Liver (tissue), 9 donors: Measurements from ENCODE around the gene ADRA1B. TPM values are rescaled to one million over a fixed set of nuclear protein-coding genes. Genes with fewer than 3 reads are reported as not detected.

ENCODE experiments used
- DNase-seq: peaks from one replicate; pipeline ENCODE4 v3.0.0-alpha.2; 2017; ENCODE audit warnings: low spot score
- H3K27ac ChIP-seq, 2 donors: one replicate each; pipeline ENCODE4 v1.7.0; 2013; ENCODE audit warnings: inconsistent platforms in 2 of 2, low read length in 2 of 2, control low read depth in 1 of 2, low read depth in 1 of 2, mild to moderate bottlenecking in 1 of 2
- H3K27me3 ChIP-seq, 4 donors: one replicate each; pipeline versions ENCODE4 v1.6.1 to v1.7.0; 2013; ENCODE audit warnings: low read length in 3 of 4, inconsistent platforms in 1 of 4, mild to moderate bottlenecking in 1 of 4, moderate library complexity in 1 of 4; ENCODE audit not compliant: control insufficient read depth in 4 of 4, insufficient read depth in 4 of 4
- H3K36me3 ChIP-seq, 4 donors: one replicate each; pipeline versions ENCODE4 v1.6.1 to v1.7.0; 2013; ENCODE audit warnings: low read length in 3 of 4, mild to moderate bottlenecking in 3 of 4, low read depth in 1 of 4, moderate library complexity in 1 of 4; ENCODE audit not compliant: control insufficient read depth in 4 of 4, insufficient read depth in 3 of 4
- H3K4me1 ChIP-seq, 4 donors: one replicate each; pipeline versions ENCODE4 v1.6.1 to v1.7.0; 2013; ENCODE audit warnings: low read length in 3 of 4, mild to moderate bottlenecking in 3 of 4, moderate library complexity in 1 of 4; ENCODE audit not compliant: control insufficient read depth in 4 of 4, insufficient read depth in 4 of 4
- H3K4me3 ChIP-seq, 3 donors: one replicate each; pipeline versions ENCODE4 v1.6.1 to v1.7.0; 2013; ENCODE audit warnings: low read length in 3 of 3, control low read depth in 1 of 3, low read depth in 1 of 3, mild to moderate bottlenecking in 1 of 3
- H3K9ac ChIP-seq, 2 donors: one replicate each; pipeline ENCODE4 v1.7.0; 2013; ENCODE audit warnings: low read length in 2 of 2, mild to moderate bottlenecking in 2 of 2, moderate library complexity in 2 of 2, control low read depth in 1 of 2, low read depth in 1 of 2
- H3K9me3 ChIP-seq, 4 donors: one replicate each; pipeline versions ENCODE4 v1.6.1 to v1.7.0; 2013; ENCODE audit warnings: low read length in 3 of 4; ENCODE audit not compliant: control insufficient read depth in 4 of 4
- ATF3 ChIP-seq: IDR thresholded peaks from 2 replicates; pipeline ENCODE4 v1.6.1; 2016; ENCODE audit warnings: antibody characterized with exemption
- EGR1 ChIP-seq, 2 donors: IDR thresholded peaks; 2 replicates each; pipeline ENCODE4 v1.6.1; 2016 to 2018; ENCODE audit warnings: antibody characterized with exemption in 2 of 2, low read depth in 2 of 2
- FOXA1 ChIP-seq: IDR thresholded peaks from 2 replicates; pipeline ENCODE4 v1.6.1; 2016; ENCODE audit warnings: antibody characterized with exemption
- FOXA2 ChIP-seq: IDR thresholded peaks from 2 replicates; pipeline ENCODE4 v1.6.1; 2016; ENCODE audit warnings: antibody characterized with exemption
- HNF4A ChIP-seq, 2 donors: conservative IDR thresholded peaks; 2 replicates each; pipeline ENCODE4 v1.6.1; 2016; ENCODE audit warnings: antibody characterized with exemption in 2 of 2, mild to moderate bottlenecking in 2 of 2
- JUND ChIP-seq, 2 donors: IDR thresholded peaks; 2 replicates each; pipeline ENCODE4 v1.6.1; 2016; ENCODE audit warnings: antibody characterized with exemption in 2 of 2
- NR2F2 ChIP-seq: IDR thresholded peaks from 2 replicates; pipeline ENCODE4 v1.6.1; 2016; ENCODE audit warnings: antibody characterized with exemption
- RAD21 ChIP-seq, 2 donors: IDR thresholded peaks; 2 replicates each; pipeline ENCODE4 v1.6.1; 2016; ENCODE audit warnings: antibody characterized with exemption in 2 of 2, mild to moderate bottlenecking in 2 of 2
- REST ChIP-seq: IDR thresholded peaks from 2 replicates; pipeline ENCODE4 v1.6.1; 2016; ENCODE audit warnings: antibody characterized with exemption, mild to moderate bottlenecking
- SP1 ChIP-seq: IDR thresholded peaks from 2 replicates; pipeline ENCODE4 v1.6.1; 2018; ENCODE audit warnings: antibody characterized with exemption, mild to moderate bottlenecking
- TAF1 ChIP-seq: conservative IDR thresholded peaks from 2 replicates; pipeline ENCODE4 v1.6.1; 2016; ENCODE audit warnings: antibody characterized with exemption, mild to moderate bottlenecking
- ZBTB33 ChIP-seq: IDR thresholded peaks from 2 replicates; pipeline ENCODE4 v1.6.1; 2016; ENCODE audit warnings: antibody characterized with exemption
- WGBS: extraction: QIAGEN DNeasy Blood & Tissue Kit; methylation state at CpG from one replicate; pipeline ENCODE4 v1.1.7; 2013; 5-methylcytosine and 5-hydroxymethylcytosine counted together
- polyA plus RNA-seq, 2 donors: library from polyadenylated mRNA; stranded (reverse) in 1 of 2; unstranded in 1 of 2; fragments of 200-250 nt in 1 of 2; fragments of >200 nt in 1 of 2; fragmentation: Nextera tagmentation in 1 of 2; extraction: Ambion mirVana in 1 of 2; gene quantifications; one replicate each; pipeline versions ENCODE4 v1.2.1 to v1.2.3, GENCODE V29; 2013 to 2015
- total RNA-seq, 2 donors: library from RNA; depleted of rRNA; stranded (reverse); fragments of >200 nt; gene quantifications; one replicate each; pipeline ENCODE4 v1.2.3, GENCODE V29; 2014
- donor health status: healthy.
- donor health status: healthy.
- donor health status: healthy.
- donor health status: healthy.
- donor health status: healthy.

The ADRA1B gene
- total and polyA plus RNA-seq, 4 donors: 0.70 to 13.1 (median 8.2) TPM

GRCh38 chr5:159880676-159881075, 35.6 kb upstream of the ADRA1B start:
- Histone ChIP-seq H3K27me3 (no peaks in the 10 kb centered on the region), H3K36me3 (peaks cover 0 to 3% (median 0%) of the 10 kb centered on the region in 4 donors), H3K9ac (no peak overlapping the region), H3K4me1 (peaks cover 1 to 20% (median 17%) of the 10 kb centered on the region in 4 donors), H3K4me3 (no peak overlapping the region), H3K27ac (no peak overlapping the region), H3K9me3 (no peaks in the 10 kb centered on the region)
- TF ChIP-seq RAD21 (IDR thresholded peaks at IDR 0.05): no peak
- TF ChIP-seq ATF3: no peak
- TF ChIP-seq TAF1: no peak
- WGBS: 89% methylated on average over 2 of the region's 2 CpGs
- DNase-seq: no peak

- Histone ChIP-seq H3K27me3 (no peaks in the 10 kb centered on the region), H3K4me3 (no peak overlapping the region), H3K36me3 (peaks cover 0 to 3% (median under 1%) of the 10 kb centered on the region in 4 donors), H3K27ac (no peak overlapping the region), H3K9me3 (no peaks in the 10 kb centered on the region), H3K4me1 (peaks cover 1 to 20% (median 17%) of the 10 kb centered on the region in 4 donors), H3K9ac (no peak overlapping the region)
- no peak for DNase-seq
- TF ChIP-seq FOXA2 (no peak), JUND (IDR thresholded peaks at IDR 0.05) (no peak), REST (no peak), SP1 (no peak), RAD21 (IDR thresholded peaks at IDR 0.05) (no peak), NR2F2 (no peak), EGR1 (IDR thresholded peaks at IDR 0.05; ENCODE audit: low read depth in 2 of 2) (no peak)
- 77% methylated on average over 2 of the region's 2 CpGs for WGBS
These were observed 34.3 kb upstream of the ADRA1B start for GRCh38 chr5:159881967-159882366.

- Histone ChIP-seq H3K9me3 (no peaks in the 10 kb centered on the region), H3K4me3 (no peak overlapping the region), H3K27me3 (no peaks in the 10 kb centered on the region), H3K4me1 (peaks cover 1 to 5% (median 4%) of the 10 kb centered on the region in 4 donors), H3K9ac (no peak overlapping the region), H3K36me3 (peaks cover 0 to 3% (median under 1%) of the 10 kb centered on the region in 4 donors), H3K27ac (no peak overlapping the region)
- TF ChIP-seq FOXA1 (no peak), ZBTB33 (no peak), NR2F2 (no peak), HNF4A (conservative IDR thresholded peaks at IDR 0.05) (no peak), TAF1 (no peak), REST (no peak), RAD21 (IDR thresholded peaks at IDR 0.05) (no peak)
- no peak for DNase-seq
These were observed 32.7 kb upstream of the ADRA1B start for GRCh38 chr5:159883522-159883950.
